Amygdala (tissue), 56 donors: ENCODE results near the gene KDM1A.
A peak's percentile ranks its signal among the peaks of the same experiment; 100 is the strongest.

ENCODE experiments used
- DNase-seq, 56 donors: peaks; one replicate each; lab custom pipeline; 2025; lab: John Stamatoyannopoulos, UW

KDM1A gene

DNA sequence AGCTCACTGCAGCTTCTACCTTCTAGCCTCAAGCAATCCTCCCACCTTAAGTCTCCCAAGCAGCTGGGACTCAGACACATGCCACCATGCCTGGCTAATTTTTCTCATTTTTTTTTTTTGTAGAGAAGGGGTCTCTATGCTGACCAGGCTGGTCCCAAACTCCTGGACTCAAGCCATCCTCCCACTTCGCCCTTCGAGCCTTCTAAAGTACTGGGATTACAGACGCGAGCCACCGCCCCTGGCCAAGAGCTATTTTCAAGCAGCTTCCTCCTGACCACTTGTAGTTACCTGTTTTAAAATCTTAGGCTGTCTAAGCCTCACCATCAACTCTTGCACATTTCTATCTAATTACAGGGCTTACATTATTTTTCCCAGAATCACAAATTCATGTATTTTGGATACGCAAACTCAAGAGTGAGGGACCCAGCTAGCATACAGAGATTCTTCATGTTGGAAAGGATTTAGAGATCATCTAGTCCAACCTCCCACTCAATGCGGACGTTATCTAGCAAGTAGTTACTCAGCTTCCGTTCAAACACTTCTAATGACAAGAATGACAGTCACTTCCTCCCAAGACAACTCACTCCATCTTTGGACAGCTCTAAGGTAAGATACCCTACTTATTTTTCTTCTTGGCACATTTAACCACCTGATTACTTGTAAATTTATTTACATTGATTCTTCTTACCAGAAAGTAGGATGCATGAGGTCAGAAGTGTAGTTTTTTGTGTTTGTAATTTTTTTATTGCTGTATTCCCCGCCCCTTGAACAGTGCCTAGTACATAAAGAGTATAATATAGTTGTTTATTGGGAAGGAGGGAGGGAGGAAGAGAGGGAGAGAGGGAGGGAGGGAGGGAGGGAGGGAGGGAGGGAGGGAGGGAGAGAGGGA, 84.0 kb downstream of the KDM1A start:
- no peak for DNase-seq

DNA sequence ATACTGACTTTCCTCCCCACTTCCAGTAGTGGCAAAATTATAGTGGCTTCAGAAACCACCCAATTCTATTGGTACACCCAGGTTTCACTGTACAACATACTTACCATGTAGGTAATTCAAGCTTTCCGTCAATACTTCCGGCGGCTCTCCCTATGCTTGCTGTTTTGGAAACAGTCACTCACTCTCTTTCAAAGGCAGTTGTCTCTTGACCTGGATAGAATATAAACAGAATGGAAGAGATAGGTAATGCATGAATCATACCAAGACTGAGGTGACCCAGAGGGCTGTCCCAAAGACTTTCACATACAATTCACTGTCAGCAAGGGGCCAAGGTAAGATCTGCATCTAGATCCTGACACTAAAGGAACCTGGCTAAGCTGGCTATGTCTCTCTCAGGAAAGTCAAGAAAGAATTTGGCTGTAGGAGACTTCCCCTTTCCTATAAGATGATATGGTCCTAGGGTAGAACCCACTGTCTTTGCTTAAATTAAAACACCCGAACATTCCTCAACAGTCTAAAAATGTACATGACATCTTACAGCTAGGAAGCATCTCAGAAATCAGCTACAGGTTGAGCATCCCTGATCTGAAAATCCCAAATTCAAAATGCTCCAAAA, 89.8 kb downstream of the KDM1A start:
- DNase-seq: no peak

DNA sequence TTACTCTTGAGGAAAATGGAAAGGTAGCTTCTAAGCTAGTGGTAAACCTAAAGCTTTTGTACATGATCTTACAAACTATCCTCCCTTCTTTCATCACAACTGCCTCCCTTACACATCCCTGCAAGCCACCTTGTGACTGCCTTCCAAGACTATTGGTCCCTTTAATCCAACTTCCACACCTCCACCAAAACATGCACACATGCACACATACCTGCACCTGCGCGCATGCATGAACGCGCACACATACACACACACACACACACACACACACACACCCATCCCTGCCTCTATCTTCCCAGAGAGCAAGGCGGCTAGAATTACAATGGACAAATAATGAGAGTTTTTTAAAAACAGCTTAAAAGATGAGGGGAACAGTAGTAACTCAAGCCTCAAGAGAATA, 91.1 kb downstream of the KDM1A start:
- DNase-seq: no peak

DNA sequence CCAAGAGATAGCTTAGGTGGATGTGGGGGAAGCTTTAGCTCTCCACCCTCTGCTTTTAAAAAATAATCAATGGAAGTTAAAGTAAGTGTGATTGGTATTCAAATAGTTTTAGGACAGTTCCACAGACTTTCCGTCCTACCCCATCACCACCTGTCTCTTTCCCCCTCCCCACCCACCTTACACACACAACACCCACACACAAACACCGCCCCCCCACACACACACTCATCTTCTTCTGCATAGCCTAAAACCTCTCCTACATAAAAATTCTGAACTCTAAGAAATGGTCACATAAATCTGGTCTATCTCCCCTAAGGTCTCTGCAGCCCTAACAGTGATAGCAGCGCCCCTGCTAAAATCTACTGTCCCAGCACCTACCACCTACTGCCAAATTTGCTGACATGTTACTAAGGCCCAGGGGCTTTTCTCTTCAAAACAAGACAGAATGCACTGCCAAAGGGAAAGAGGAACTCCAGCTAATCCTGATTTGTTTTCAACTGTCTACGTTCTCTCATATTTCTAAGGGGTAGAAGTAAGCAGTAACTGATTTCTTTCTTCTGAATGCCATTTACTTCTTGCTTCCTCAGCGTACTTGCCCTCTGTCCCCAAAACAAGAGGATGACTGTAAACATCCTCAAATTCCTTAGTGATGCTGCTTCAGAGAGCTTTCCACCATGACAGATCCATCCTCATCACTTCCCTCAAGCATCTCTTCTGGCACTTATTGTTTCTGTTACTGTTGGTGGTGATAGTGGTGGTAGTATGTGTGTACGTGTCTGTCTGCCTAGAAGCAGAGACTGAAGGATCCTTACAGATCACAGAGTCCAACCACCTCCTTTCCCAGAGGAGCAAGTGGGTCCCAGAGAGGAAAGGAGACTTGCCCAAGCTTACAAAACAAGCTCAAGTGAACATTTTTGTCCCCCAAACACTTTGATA, 92.6 kb downstream of the KDM1A start:
- DNase-seq: no peak

DNA sequence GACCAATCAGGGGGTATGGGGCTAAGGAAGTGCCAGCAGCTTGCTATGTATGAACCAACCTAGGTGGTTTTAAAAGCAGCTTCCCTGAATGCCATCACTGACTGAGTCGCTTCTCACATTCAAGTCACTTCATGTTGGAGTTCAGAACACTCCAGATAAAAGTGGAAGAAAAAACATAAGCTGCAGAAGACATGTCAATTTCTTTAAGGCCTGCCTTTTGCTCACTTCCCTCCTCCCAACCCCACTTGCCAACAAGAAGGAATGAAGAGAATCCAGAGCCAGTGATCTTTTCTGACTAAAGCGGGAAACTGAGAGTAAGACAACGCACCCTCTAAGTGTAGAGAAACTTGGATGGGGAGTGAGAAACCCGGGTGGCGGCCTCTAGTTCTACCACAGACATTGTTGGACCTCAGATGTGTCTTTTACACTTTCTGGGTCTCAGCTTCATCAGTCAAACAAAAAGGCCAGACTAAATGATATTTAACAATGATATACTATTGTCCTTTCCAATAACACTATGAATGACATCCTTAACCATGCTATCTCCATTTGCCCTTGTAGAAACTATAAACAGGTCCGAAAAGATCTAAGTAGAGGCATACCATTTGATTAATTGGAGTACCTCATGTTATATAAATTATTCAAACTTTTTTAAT, 95.3 kb downstream of the KDM1A start:
- no peak for DNase-seq

DNA sequence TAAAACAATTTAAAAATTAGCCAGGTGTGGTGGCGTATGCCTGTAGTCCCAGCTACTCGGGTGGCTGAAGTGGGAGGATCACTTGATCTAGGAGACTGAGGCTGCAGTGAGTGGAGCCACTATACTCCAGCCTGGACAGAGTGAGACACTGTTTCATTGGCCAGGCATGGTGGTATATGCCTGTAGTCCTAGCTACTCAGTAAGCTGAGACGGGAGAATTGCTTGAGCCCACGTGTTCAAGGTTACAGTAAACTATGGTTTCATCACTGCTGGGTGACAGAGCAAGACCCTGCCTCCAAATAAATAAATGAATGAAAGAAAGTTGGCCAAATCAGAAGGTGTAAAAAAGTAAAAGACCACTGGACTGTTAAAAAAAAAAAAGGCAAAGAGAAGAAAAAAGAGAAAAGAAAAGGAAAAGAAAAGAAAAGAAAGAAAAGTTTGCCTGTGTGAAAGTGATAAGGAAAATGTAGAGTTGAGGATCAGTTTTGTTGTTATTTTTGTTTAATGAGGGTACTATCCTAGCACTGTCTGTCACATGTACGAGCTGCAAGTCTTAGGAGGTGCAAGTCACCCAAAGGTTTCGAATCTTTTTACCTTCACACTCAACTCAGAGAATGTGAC, 97.1 kb downstream of the KDM1A start:
- no peak for DNase-seq

DNA sequence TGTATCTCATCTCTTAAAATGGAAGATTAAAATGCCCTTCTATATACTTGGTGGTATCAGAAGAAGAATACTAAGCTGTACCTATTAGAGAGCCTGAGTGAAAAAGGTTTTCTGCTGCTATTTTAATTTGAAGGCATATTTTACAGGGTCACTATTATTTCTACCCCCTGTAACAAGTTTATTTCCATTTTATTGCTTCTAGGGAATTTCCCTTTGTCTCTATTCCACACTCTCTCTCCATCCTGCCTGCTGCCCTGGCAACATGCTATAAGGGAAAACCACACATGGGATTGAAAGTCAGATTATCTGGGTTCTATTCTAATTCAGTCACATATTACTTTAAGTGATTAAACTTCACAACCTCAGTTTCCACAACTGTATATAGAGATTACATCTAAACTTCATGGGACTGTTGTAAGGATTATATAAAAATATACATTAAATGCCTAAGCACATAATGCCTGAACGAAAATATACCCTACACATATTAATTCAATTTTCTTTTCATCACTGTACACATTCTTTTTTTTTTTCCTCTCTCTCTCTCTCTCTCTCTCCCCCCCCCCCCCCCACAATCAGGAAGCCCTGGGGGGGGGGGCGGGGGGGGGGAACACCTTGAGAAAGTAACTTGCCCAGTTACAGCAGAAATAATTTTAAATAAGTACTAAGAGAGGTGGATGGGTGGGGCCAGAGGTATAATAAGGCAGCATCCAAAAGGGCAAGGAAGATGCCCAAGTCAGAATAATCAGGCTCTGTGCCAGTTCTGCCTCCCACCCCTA, 97.8 kb downstream of the KDM1A start:
- DNase-seq: no peak

DNA sequence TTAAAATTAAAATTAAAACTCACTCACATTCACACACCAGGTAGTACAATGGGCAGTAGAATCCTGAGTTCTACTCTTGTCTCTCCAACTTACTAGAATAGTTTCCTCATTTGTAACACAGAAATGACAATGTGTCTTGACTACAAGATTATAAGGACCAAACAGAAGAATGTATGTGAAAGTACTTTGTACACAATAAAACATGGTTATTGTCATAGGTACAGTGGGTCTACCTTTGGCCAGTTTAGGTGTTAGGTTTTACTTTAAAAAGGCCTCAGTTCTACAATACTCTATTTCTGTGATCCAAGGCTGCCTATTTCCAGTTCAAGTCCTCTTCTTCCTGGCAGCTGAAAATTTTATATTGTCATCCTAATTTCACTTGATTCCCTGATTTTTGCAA, 99.1 kb downstream of the KDM1A start:
- no peak for DNase-seq

DNA sequence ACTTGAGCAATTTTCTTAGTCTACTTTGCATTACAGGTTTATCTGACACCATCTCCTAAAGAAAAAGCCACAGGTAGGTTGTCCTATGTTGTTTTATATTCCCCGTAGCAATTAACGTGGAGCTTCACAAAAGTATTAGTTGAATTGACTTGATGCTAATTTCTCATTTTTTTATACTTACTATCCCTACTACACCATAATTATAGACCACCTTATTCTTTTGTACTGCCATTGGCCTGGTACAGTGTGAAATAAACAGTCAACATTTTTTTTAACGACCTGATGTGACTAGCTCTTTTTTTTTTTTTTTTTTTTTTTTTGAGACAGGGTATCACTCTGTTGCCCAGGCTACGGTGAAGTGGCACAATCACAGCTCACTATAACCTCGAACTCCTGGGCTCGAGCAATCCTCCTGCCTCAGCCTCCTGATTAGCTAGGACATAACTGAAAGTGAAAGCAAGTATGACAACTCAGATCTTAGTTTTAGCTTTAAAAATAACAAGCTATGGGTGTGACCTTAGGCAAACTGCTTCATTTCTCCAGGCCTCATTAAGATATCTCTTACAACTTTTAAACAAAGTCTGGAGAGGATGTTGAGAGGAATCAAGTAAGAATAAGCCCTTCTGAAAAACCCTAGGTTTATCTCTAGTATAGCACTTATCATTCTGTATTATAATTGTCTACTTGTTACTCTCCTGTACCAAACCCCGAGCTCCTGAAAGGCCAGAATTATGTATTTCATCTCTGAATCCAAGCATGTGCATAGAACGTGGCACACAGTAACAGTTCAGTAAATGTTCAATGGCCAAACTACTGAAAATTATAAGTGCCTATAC, 99.9 kb downstream of the KDM1A start:
- DNase-seq: no peak

DNA sequence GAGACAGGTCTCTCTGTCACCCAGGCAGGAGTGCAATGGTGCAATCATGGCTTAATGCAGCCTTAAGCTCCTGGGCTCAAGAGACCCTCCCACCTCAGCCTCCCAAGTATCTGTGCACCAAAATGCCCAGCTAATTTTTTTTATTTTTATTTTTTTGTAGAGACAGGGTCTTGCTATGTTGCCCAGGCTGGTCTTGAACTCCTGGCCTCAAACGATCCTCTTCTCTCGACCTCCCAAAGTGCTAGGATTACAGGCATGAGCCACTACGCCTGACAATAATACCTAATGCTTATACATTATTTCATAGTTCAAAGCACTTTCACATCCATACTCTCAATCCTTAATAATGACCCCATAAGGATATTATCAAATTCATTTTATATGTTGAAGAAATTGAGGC, 101.1 kb downstream of the KDM1A start:
- DNase-seq: no peak

DNA sequence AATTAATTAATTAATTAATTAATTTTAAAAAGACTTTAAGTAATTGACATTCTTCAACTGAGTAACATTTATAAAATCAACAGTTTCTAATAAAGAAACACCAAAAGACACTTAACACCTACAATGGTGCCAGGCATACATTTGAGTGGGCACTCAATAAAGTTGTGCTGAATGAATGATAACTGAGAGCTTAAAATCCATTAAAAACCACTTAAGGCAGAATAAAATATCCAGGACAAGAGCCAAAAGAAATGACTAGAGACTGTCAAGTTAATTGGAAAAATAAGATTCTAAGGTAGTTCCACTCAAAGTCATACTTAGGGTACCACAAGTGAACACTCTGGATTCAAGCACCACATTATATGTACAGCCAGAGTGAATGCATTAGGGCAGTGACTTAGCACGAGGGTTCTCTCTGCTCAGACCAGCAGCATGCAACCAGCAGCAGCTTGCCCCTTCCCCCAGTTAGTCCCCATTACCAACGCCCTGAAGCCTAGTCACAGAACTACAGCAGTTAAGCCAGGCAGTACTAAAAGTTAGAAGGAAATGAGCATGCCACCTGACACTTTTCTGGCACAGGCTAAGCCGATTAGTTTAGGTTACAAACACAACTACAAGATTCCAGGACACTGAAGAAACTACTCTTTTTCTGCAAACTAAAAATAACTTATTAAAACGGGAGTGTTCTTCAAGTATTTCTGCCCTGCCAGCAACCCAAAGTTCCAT, 102.9 kb downstream of the KDM1A start:
- DNase-seq: peak in 1 of 56 donors; percentile 12

DNA sequence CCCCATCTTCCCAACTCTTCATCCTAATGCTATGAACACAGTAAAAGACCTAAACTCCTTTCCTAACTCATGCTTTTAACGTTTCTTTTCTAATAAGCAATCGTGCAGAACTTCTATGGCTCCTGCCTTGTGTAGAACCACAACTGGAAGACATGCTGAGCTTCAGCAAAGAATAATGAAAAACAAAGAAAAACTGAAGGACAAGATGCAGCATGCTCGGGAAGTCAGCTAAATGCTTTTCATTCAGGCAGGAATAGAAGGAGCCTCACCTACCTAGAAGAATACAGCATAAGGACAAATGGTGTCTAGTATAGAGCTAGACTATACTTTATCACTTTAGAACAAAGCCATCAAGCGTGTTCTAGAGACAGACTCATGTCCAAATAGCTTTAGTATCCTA, 103.5 kb downstream of the KDM1A start:
- no peak for DNase-seq

DNA sequence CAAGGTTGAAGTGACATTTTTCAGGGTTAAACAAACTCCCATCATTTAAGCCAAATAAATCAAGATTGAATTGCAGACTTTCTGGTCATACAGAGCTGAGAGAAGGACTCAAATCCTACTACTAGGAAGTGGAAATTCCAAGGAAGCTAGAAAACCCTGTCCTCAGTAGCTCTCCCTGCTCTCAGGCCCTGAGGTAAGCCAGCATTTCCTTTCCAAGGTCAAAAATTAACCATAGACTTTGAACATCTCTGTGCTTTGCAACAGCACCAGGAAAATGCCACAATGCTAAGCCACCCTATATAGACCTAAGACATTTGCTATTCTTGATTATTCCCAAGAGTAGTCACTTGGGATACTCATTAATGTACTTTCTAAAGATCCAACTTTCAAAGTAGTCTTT, 104.3 kb downstream of the KDM1A start:
- DNase-seq: no peak

DNA sequence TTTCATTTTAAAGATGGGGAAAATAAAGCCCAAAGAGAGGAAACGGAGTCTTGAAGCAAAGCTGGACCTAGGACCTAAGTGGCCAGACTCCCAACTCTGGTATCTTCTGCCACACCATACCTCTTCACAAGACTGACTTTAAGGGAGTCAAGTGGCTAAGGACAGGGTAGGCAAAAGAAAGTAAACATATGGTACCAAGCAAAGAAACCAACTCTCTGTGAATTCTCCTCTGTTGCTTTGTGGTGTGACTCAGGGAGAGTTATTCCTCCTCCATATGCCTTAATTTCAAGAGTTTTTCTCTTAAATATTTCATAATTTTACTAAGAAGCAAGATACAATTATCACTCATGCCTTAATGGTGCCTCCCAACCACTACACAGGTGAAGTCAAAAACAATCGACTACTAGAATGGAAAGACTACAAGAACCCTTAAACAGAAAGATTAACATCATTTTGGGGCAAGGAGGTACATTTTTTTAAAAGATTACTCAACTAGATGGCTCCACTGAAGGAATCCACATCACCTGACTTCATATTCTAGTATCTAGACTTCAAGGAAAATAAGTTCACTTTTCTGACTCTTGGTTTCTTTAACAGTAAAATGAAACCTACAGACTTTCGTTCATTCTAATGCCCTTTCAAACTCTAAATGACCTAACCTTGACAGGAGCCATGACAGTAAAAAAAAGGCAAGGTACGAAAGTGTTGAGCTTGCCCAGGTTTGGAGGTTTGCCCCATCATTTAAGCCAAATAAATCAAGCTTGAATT, 105.2 kb downstream of the KDM1A start:
- DNase-seq: no peak

DNA sequence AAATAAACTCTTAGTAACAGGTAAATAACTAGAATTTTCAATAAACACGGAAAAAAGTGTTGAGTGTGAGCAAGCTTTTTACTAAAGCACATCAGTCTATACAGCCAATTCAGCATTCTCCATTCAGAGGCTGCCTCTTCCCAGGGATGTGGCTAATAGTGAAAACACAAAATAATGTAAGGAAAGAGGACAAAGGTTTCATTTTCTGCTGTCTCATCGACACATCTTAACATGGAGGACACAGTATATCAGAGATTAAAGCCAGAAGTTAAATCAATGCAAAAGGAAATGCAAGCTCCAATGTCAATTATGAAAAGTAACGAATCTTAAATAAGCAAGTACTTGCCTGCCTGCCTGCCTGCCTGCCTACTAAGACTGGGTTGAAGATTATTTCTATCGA, 106.2 kb downstream of the KDM1A start:
- no peak for DNase-seq

DNA sequence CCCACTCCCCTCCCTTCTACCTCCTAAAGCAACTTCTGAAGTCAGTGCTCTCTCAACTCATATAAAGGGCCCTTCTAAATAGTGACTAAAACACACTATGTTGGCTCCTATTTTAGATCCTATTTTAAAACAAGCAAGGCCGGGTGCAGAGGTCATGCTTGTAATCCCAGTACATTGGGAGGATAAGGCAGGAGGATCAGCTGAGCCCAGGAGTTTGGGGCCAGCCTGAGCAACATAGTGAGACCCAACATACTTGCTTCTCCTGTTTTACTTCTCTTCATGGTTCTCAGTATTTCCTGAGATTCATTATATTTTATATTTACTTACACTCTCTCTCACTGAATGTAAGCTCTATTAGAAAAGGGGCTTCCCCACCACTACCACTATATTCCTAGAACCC, 106.9 kb downstream of the KDM1A start:
- DNase-seq: no peak

DNA sequence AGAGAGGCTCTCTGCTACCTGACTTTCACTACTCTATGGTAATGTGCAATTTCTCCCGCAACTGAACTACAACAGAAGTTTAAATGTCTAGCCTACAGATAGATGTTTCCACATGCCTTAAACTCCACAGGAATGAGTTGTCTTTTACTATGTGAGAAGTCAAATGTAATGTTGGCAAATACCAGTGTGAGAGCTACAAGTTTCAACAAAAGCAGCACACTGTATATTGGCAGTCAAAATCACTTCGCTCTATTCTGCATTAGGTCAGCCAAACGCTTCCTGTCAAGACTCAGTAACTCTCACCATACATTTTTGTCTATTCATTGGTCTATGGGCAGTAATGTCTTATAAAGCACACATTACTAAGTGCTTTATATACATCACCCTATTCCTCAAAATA, 107.5 kb downstream of the KDM1A start:
- DNase-seq: no peak
